IPS-20b (cell line): Measurements from ENCODE around the gene PML.

Experiments
- H3K27ac ChIP-seq: one replicate; pipeline ENCODE4 v1.5.1; 2013; ENCODE audit warnings: low read length
- H3K27me3 ChIP-seq: 2 replicates; pipeline ENCODE4 v1.6.1; 2013; ENCODE audit warnings: mild to moderate bottlenecking, low read length, inconsistent platforms; ENCODE audit not compliant: insufficient read depth
- H3K36me3 ChIP-seq: 2 replicates; pipeline ENCODE4 v1.6.1; 2013; ENCODE audit warnings: low read depth, mild to moderate bottlenecking, inconsistent platforms, low read length, moderate library complexity; ENCODE audit not compliant: insufficient read depth
- H3K4me1 ChIP-seq: 2 replicates; pipeline ENCODE4 v1.6.1; 2013; ENCODE audit warnings: mild to moderate bottlenecking, control low read depth, inconsistent platforms, low read length, moderate library complexity; ENCODE audit not compliant: insufficient read depth
- H3K4me3 ChIP-seq: 2 replicates; pipeline ENCODE4 v1.5.1; 2013; ENCODE audit warnings: mild to moderate bottlenecking, low read length, inconsistent platforms
- H3K9ac ChIP-seq: 2 replicates; pipeline ENCODE4 v1.6.1; 2013; ENCODE audit warnings: low read depth, mild to moderate bottlenecking, inconsistent platforms, low read length, moderate library complexity
- H3K9me3 ChIP-seq: 2 replicates; pipeline ENCODE4 v1.6.1; 2013; ENCODE audit warnings: mild to moderate bottlenecking, low read depth, low read length, inconsistent platforms; ENCODE audit not compliant: insufficient read depth

The PML gene

DNA sequence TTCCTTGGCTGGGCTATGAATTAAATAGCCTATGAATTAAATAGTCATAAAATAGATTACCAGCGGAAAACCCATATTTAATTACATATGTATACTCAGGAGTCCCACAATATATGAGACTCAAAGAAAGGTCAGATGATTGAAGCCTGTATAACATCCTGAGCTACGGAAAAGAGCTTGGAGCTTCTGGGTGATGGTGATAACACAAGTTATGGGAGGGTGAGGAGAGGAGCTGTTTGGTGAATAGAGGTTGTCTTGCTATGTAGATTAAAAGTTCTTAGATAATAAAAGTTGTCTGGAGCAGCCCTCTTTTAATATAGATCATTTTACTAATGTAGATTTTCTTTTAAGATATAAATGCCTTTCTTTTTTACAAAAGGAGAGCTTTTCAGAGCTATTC lies 1.8 kb downstream of the PML start:
- H3K9me3 ChIP-seq, result no peaks in the 10 kb centered on the region
- H3K9ac ChIP-seq, result no peak overlapping the region
- no peak overlapping the region for H3K27ac ChIP-seq
- no peak overlapping the region for H3K4me3 ChIP-seq
- H3K27me3 ChIP-seq, result 0 out of 2 replicates have a peak, but pooled peaks cover 8% of the 10 kb centered on the region
- peaks cover 14% of the 10 kb centered on the region for H3K36me3 ChIP-seq
- H3K4me1 ChIP-seq, result no peaks in the 10 kb centered on the region; the same call in 1 of the 2 replicates

DNA sequence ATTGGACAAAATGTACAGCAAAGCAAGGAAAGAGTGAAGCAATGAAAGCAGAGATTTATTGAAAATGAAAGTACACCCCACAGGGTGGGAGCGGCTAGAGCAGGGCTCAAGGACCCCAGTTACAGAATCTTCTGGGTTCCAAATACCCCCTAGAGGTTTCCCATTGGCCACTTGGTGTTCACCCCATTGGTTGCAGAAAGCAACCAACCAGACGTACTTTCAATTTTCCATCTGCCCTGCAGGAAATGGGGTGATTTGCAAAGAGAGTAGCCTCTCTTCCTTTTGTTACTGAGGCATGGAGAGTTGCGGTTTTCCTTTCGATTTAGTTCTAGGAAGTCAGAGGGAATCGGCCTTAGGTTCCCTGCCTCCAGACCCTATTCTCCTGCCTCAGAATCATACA lies 2.4 kb downstream of the PML start:
- no peak overlapping the region for H3K4me3 ChIP-seq
- H3K9ac ChIP-seq, result no peak overlapping the region

DNA sequence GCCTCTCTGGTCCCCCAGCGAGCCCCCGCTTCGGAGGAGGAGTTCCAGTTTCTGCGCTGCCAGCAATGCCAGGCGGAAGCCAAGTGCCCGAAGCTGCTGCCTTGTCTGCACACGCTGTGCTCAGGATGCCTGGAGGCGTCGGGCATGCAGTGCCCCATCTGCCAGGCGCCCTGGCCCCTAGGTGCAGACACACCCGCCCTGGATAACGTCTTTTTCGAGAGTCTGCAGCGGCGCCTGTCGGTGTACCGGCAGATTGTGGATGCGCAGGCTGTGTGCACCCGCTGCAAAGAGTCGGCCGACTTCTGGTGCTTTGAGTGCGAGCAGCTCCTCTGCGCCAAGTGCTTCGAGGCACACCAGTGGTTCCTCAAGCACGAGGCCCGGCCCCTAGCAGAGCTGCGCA lies 3.5 kb downstream of the PML start:
- Histone ChIP-seq H3K4me3 (no peak overlapping the region), H3K4me1 (no peaks in the 10 kb centered on the region)

More for the DNA sequence above, 2.4 kb downstream of the PML start:
- H3K27me3 ChIP-seq, result 0 out of 2 replicates have a peak, but pooled peaks cover 8% of the 10 kb centered on the region
- no peak overlapping the region for H3K27ac ChIP-seq
- H3K36me3 ChIP-seq, result peaks cover 14% of the 10 kb centered on the region
- H3K9me3 ChIP-seq, result no peaks in the 10 kb centered on the region
- no peaks in the 10 kb centered on the region for H3K4me1 ChIP-seq

DNA sequence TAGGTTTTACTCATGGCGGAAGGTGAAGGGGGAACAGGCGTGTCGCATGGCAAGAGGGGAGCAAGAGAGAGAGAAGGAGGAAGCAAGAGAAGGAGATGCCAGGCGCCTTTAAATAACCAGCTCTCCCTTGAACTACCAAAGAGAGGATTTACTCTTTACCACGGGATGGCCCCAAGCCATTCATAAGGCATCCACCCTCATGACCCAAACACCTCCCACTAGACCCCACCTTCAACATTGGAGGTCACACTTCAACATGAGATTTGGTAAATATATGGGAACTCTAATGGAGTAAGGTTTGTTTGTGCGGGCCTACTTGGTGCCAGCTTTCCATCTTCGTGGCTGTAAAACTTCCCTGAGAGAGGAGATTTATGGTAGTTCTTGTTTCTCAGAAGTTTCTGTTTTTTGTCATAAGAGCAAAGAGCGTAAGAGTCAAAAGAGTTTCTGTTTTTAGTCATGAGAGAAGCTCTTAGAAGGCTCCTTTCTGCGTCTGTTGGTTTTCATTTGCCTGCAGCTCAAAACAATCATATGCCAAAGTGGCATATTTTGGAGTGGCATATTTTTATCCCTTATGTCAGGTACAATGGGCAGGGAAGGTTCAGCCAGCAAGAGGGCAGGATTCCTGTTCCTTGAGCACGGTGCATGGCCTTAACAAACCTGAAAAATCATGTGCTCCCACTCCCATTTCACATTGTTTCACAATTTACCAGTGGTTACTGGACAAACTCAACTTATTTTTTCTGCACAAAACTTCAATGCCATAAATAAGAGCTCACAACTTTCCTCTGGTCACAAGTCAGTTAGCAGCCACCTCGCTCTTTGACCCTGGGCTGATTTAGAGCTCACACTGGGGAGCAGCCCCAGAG lies 12.5 kb downstream of the PML start:
- Histone ChIP-seq H3K4me1 (peaks cover 2% of the 10 kb centered on the region; the same call in 1 of the 2 replicates), H3K27me3 (no peaks in the 10 kb centered on the region), H3K36me3 (peaks cover 21% of the 10 kb centered on the region), H3K4me3 (no peak overlapping the region), H3K9ac (no peak overlapping the region), H3K27ac (no peak overlapping the region), H3K9me3 (no peaks in the 10 kb centered on the region)

More for the DNA sequence above, 3.5 kb downstream of the PML start:
- H3K9me3 ChIP-seq, result no peaks in the 10 kb centered on the region
- no peak overlapping the region for H3K9ac ChIP-seq
- H3K36me3 ChIP-seq, result peaks cover 14% of the 10 kb centered on the region
- H3K27me3 ChIP-seq, result 0 out of 2 replicates have a peak, but pooled peaks cover 8% of the 10 kb centered on the region
- no peak overlapping the region for H3K27ac ChIP-seq

DNA sequence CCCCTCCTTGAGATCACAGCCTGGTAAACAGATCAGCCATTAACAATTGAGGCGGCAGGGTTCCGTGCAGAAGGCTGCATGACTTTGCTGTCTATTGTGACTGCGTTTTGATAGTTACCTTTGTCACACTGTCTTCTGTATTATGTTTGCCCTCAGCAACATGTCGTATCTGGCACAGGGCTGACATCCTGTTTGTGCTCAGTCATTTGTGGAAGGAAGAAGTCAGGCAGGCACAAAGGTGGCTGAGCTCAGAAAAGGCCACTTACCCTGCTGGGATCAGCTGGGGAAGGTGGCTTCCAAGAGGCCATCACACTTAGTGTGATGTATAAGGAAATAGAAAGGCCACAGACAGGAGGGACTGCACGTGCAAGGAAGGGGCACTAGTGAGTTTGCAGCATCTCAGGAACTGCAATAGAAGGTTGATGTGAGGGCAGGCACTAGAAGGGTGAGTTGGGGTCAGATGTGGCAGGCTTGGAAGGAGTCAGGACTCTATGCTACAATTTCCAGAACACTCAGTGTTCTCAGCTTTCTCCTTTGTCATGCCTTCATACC lies 13.4 kb downstream of the PML start:
- no peaks in the 10 kb centered on the region for H3K9me3 ChIP-seq
- no peak overlapping the region for H3K9ac ChIP-seq
- no peak overlapping the region for H3K4me3 ChIP-seq
- peaks cover 21% of the 10 kb centered on the region for H3K36me3 ChIP-seq
- H3K27ac ChIP-seq, result no peak overlapping the region
- no peaks in the 10 kb centered on the region for H3K27me3 ChIP-seq
- peaks cover 2% of the 10 kb centered on the region; the same call in 1 of the 2 replicates for H3K4me1 ChIP-seq

DNA sequence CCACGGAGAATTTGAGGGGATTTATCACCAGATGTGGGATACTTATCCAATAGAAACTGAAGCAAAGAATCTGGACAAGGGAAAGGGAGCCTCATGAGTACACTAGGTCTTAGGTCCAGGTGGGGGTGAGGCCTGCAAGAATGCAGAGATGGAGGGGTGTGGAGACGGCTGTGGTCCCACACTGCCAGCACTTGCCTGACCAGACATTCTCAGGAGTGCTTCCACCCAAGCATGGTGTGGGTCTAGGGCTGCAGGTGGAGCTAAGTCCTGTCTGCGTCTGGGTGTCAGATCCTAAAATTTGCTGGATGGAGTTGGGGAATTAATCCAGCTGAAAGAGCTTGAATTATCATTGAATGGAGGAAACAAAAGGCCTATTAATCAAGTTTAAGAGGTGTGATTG lies 14.4 kb downstream of the PML start:
- Histone ChIP-seq H3K27me3 (no peaks in the 10 kb centered on the region), H3K27ac (no peak overlapping the region), H3K4me1 (peaks cover 2% of the 10 kb centered on the region; the same call in 1 of the 2 replicates), H3K36me3 (peaks cover 17% of the 10 kb centered on the region), H3K4me3 (no peak overlapping the region), H3K9me3 (no peaks in the 10 kb centered on the region), H3K9ac (no peak overlapping the region)

DNA sequence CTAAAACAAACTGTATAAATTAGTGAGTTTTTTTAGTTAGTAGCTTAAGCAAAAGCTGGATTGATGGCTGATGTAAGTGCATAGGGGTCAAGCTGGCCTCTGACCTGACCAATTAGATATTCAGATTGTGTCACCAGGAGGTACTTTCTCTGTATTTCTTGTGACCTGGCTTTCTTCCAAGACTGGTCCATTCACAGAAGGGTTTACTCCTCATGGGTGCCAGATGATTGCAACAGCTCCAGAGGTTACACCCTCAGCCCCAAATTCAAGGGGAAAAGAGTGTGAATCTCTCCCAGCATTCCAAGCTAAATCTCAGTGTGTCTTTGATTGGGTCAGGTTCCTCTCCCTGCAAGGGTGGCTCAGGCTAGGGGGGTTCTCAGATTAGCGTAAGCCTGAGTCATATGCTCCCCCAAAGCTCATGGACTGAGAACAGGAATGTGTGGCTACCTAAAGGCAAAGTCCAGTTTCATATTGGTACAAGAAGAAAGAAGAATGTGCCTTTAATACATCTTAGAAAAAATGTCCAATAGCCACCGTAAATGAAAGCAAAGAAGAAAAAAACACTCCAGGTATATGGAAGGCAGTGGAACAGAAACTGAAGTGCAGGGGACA lies 16.5 kb downstream of the PML start:
- no peak overlapping the region for H3K27ac ChIP-seq

DNA sequence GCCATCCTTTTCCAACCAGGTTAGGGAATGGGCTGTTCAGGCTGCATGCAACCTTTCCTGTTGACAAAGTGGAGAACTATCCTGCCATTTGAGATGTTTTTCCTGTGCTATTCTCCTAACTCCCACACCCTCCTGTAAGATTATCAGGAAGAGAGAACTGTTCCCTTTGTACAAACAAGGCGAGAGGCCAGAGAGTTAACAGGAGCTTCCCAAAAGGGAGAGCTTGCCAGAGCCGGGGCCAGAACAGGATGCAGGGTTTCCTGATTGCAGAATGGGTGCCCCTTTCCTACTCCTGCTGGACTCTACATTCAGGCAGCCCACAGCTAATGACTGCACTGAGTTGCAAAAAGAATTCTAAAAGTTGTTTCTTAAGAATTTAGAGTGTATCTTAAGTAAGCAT lies 17.1 kb downstream of the PML start:
- Histone ChIP-seq H3K27ac (no peak overlapping the region), H3K9me3 (no peaks in the 10 kb centered on the region), H3K4me1 (peaks cover 2% of the 10 kb centered on the region; the same call in 1 of the 2 replicates), H3K27me3 (no peaks in the 10 kb centered on the region), H3K9ac (no peak overlapping the region), H3K36me3 (peaks cover 15% of the 10 kb centered on the region), H3K4me3 (no peak overlapping the region)

More for the DNA sequence above, 16.5 kb downstream of the PML start:
- Histone ChIP-seq H3K9ac (no peak overlapping the region), H3K36me3 (peaks cover 17% of the 10 kb centered on the region), H3K4me1 (peaks cover 2% of the 10 kb centered on the region; the same call in 1 of the 2 replicates), H3K9me3 (no peaks in the 10 kb centered on the region), H3K4me3 (no peak overlapping the region), H3K27me3 (no peaks in the 10 kb centered on the region)

DNA sequence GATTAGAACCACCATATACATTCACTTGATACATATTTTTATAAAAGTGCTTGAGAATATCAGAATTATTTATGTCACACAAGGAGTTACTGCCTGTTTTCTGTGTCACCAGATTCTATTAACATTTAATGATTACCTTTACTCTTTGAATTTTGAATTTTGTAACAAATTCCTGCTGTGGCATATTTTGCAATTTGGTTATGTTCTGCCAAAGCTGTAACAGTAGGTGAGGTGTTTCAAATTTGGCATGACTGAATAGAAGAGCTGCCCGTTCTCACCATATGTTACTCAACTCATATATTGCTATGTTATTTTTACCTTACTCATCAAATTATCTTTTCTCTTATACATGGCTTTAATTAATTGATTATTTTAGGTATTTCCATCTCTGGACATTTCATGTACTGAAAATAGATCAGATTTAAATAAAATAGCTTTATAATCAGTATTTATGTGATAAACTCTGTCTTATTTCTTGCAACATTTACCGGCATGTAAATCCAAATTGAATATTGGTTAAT lies 18.9 kb downstream of the PML start:
- peaks cover 2% of the 10 kb centered on the region; the same call in 1 of the 2 replicates for H3K4me1 ChIP-seq
- H3K4me3 ChIP-seq, result no peak overlapping the region
- no peaks in the 10 kb centered on the region for H3K9me3 ChIP-seq
- H3K36me3 ChIP-seq, result no peaks in the 10 kb centered on the region
- H3K27ac ChIP-seq, result no peak overlapping the region
- no peaks in the 10 kb centered on the region for H3K27me3 ChIP-seq
- H3K9ac ChIP-seq, result no peak overlapping the region

DNA sequence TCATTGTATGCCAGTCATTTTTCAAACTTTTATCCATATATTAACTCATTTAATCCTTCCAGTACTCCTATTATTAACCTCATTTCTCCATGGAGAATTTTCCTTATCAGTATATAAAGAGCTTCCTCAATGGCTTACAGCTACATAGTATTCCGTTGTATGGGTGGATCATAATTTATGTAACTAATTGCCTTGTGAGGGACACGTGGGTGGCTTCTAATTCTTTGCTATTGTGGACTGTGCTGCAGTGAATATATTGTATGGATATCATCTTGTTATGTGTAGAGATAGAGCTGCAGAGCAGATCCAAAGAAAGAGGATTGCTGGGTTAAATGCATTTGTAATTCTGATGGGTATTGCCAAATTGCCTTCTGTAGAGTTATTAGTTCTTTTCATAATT lies 25.2 kb downstream of the PML start:
- H3K4me3 ChIP-seq, result no peak overlapping the region
- H3K27me3 ChIP-seq, result no peaks in the 10 kb centered on the region
- no peaks in the 10 kb centered on the region for H3K4me1 ChIP-seq
- H3K9ac ChIP-seq, result no peak overlapping the region
- H3K9me3 ChIP-seq, result no peaks in the 10 kb centered on the region
- H3K36me3 ChIP-seq, result peaks cover 18% of the 10 kb centered on the region
- no peak overlapping the region for H3K27ac ChIP-seq

DNA sequence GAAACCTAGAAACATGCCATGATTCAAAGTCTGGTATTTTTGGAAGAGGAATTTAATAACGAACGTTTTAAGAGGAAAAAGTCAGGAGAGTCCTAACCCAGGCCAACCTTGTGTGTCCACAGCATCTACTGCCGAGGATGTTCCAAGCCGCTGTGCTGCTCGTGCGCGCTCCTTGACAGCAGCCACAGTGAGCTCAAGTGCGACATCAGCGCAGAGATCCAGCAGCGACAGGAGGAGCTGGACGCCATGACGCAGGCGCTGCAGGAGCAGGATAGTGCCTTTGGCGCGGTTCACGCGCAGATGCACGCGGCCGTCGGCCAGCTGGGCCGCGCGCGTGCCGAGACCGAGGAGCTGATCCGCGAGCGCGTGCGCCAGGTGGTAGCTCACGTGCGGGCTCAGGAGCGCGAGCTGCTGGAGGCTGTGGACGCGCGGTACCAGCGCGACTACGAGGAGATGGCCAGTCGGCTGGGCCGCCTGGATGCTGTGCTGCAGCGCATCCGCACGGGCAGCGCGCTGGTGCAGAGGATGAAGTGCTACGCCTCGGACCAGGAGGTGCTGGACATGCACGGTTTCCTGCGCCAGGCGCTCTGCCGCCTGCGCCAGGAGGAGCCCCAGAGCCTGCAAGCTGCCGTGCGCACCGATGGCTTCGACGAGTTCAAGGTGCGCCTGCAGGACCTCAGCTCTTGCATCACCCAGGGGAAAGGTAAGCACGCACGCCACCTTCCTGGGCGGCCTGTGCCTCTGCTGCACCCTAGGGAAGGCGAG lies 28.4 kb downstream of the PML start:
- H3K9ac ChIP-seq, result no peak overlapping the region
- no peaks in the 10 kb centered on the region for H3K9me3 ChIP-seq
- H3K4me1 ChIP-seq, result no peaks in the 10 kb centered on the region
- H3K27ac ChIP-seq, result no peak overlapping the region
- H3K4me3 ChIP-seq, result no peak overlapping the region
- peaks cover 30% of the 10 kb centered on the region for H3K36me3 ChIP-seq
- no peaks in the 10 kb centered on the region for H3K27me3 ChIP-seq
